ENCODE measurements around the gene HPCAL1. TPM values are rescaled to one million over a fixed set of nuclear protein-coding genes. Genes with fewer than 3 reads are reported as not detected.

HPCAL1 gene
- total RNA-seq, 1 experiment from 2014 or later = 5.0 TPM

DNA sequence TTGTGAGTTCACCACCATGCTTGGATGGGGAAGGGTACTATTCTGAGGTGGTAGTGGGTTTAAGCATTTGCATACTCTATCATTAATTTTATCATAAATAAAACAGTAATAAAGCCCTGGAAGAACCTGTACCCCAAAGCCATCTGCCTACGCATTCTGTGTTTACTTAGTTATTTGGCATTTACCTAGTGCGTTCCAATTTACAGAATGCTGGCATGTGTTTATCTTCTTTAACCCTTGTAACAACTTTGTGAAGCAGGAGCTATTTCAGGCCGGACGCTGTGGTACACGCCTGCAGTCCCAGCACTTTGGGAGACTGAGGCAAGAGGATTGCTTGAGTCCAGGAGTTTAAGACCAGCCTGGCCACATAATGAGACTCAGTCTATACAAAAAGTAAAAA is 163.2 kb downstream of the HPCAL1 start:
- no peaks in the 10 kb centered on the region for H3K4me1 ChIP-seq (ENCODE audit: low read length)
- H3K36me3 ChIP-seq (ENCODE audit: insufficient read depth, low read length) = no peaks in the 10 kb centered on the region
- no peaks in the 10 kb centered on the region for H4K20me1 ChIP-seq (ENCODE audit: insufficient read depth, low read depth, low read length)
- no peak for DNase-seq
- no peaks in the 10 kb centered on the region for H3K27me3 ChIP-seq (ENCODE audit: low read length)
- H3K79me2 ChIP-seq (ENCODE audit: low read length) = no peaks in the 10 kb centered on the region
- no peak overlapping the region for H3K9ac ChIP-seq (ENCODE audit: low read length)
- no peaks in the 10 kb centered on the region for H3K9me2 ChIP-seq (replicated peaks; ENCODE audit: insufficient read depth, low read length)
- no peak overlapping the region for H3K27ac ChIP-seq (ENCODE audit: low read length)
- no peak overlapping the region for H2AFZ ChIP-seq (ENCODE audit: low read length)
- H3K4me3 ChIP-seq (ENCODE audit: low read length) = no peak overlapping the region
- no peaks in the 10 kb centered on the region for H3K9me3 ChIP-seq (ENCODE audit: low read length)
- no peak overlapping the region for H3K4me2 ChIP-seq (ENCODE audit: low read depth, low read length, poor library complexity, severe bottlenecking)

DNA sequence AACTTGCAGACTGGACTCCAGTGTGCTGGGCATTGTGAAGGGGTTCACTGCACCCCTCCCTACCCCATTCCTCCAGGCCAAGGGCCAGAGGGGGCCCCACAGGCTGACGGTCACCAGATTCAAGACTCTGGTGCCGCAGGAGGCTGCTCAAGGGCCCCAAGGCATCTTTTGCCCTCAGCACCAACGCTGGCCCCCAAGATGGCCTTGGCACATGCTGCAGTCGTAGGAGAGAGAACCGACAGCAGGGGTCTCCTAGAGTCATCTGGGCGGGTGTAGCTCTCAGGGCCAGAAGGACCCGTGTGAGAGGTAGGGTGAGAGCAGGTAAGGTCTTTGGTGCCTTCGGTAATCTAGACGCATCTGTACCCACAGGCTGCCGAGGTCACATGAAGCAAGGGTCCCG is 164.1 kb downstream of the HPCAL1 start:
- no peak for DNase-seq
- Histone ChIP-seq H3K4me2 (ENCODE audit: low read depth, low read length, poor library complexity, severe bottlenecking) (no peak overlapping the region), H3K27me3 (ENCODE audit: low read length) (no peaks in the 10 kb centered on the region), H3K9me3 (ENCODE audit: low read length) (no peaks in the 10 kb centered on the region), H3K4me1 (ENCODE audit: low read length) (no peaks in the 10 kb centered on the region), H3K79me2 (ENCODE audit: low read length) (no peaks in the 10 kb centered on the region), H3K9me2 (replicated peaks; ENCODE audit: insufficient read depth, low read length) (no peaks in the 10 kb centered on the region), H3K27ac (ENCODE audit: low read length) (no peak overlapping the region), H3K4me3 (ENCODE audit: low read length) (no peak overlapping the region), H2AFZ (ENCODE audit: low read length) (no peak overlapping the region), H3K9ac (ENCODE audit: low read length) (no peak overlapping the region), H3K36me3 (ENCODE audit: insufficient read depth, low read length) (no peaks in the 10 kb centered on the region), H4K20me1 (ENCODE audit: insufficient read depth, low read depth, low read length) (no peaks in the 10 kb centered on the region)

DNA sequence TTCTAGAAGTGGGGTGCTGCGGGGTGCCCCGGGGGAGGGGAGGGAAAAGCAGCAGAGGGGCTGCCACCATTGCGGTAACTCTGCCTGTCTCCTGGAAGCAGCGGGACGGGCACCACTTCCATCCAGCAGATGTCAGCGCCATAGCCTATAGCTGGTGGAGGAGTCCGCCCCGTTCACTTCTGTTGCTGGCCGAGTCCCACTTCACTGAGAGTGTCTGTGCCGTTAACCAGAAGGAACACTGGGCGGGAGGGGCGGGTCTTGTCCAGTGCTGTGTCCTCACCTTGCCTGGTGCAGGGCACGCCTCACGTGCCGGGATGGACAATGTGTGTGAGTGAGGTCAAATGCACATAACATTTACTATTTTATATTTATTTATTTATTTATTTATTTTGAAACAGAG is 164.7 kb downstream of the HPCAL1 start:
- Histone ChIP-seq H3K27ac (ENCODE audit: low read length) (no peak overlapping the region), H3K4me3 (ENCODE audit: low read length) (no peak overlapping the region), H3K4me2 (ENCODE audit: low read depth, low read length, poor library complexity, severe bottlenecking) (no peak overlapping the region), H3K4me1 (ENCODE audit: low read length) (no peaks in the 10 kb centered on the region), H3K9ac (ENCODE audit: low read length) (no peak overlapping the region), H3K27me3 (ENCODE audit: low read length) (no peaks in the 10 kb centered on the region), H2AFZ (ENCODE audit: low read length) (no peak overlapping the region), H4K20me1 (ENCODE audit: insufficient read depth, low read depth, low read length) (no peaks in the 10 kb centered on the region), H3K9me2 (replicated peaks; ENCODE audit: insufficient read depth, low read length) (no peaks in the 10 kb centered on the region), H3K36me3 (ENCODE audit: insufficient read depth, low read length) (no peaks in the 10 kb centered on the region), H3K9me3 (ENCODE audit: low read length) (no peaks in the 10 kb centered on the region), H3K79me2 (ENCODE audit: low read length) (no peaks in the 10 kb centered on the region)
- no peak for DNase-seq

DNA sequence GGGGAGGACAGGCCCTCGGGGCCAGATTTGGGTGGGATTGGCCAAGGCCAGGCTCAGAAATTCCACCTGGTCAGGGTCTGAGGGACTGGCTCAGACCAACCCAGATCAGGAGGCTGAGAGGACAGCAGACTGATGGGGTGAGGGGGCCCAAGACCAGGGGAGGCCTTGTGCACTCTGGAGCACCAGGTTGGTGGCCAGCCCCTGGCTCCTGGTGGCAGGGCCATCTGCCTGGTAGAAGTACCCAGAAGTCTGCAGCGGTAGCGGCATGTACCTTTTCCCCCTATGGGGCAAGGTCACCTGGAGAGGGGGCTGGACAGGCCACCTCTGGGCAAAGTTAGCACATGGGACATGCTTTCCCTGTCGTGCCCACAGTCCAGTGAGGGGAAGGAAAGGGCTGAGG is 166.6 kb downstream of the HPCAL1 start:
- H3K9me3 ChIP-seq (ENCODE audit: low read length) = no peaks in the 10 kb centered on the region
- DNase-seq = no peak
- no peak overlapping the region for H3K4me3 ChIP-seq (ENCODE audit: low read length)

DNA sequence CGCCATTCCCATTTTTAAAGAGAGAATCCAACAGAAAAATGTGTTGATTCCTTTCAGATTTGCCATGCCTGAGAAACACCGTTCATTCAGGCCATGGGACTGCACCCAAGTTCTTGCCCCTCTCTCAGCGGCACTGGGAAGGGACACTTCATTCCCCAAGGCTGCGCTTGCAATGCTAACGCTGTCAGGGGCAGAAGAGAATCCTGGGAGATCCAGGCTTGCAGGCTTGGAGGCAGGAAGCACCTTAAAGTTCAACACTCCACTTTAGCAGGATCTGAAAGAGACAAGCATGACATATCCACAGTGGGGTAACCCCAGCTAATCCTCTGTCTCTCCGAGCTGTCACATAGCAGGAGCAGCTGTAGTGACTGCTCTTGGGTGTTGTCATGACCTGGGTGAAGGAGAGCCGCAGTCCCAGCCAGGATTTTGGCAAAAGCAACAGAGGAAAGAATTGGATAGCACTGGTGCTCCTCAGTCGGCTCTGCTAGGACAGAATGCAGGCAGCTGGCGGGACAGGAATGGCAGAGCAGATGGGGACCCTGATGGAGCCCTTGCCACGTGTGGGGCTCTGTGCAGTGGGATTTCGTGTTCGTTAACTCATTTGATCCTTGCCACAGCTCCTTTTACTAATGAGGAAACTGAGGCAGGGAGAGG is 167.4 kb downstream of the HPCAL1 start:
- Histone ChIP-seq H3K4me1 (ENCODE audit: low read length) (no peaks in the 10 kb centered on the region), H3K27ac (ENCODE audit: low read length) (no peak overlapping the region), H3K79me2 (ENCODE audit: low read length) (no peaks in the 10 kb centered on the region), H3K4me3 (ENCODE audit: low read length) (no peak overlapping the region), H3K27me3 (ENCODE audit: low read length) (no peaks in the 10 kb centered on the region), H2AFZ (ENCODE audit: low read length) (no peak overlapping the region), H3K9ac (ENCODE audit: low read length) (no peak overlapping the region), H3K9me2 (replicated peaks; ENCODE audit: insufficient read depth, low read length) (no peaks in the 10 kb centered on the region), H3K36me3 (ENCODE audit: insufficient read depth, low read length) (no peaks in the 10 kb centered on the region), H3K4me2 (ENCODE audit: low read depth, low read length, poor library complexity, severe bottlenecking) (no peak overlapping the region), H4K20me1 (ENCODE audit: insufficient read depth, low read depth, low read length) (no peaks in the 10 kb centered on the region), H3K9me3 (ENCODE audit: low read length) (no peaks in the 10 kb centered on the region)
- DNase-seq = no peak

More for the DNA sequence above, 166.6 kb downstream of the HPCAL1 start:
- no peaks in the 10 kb centered on the region for H3K36me3 ChIP-seq (ENCODE audit: insufficient read depth, low read length)
- no peaks in the 10 kb centered on the region for H3K27me3 ChIP-seq (ENCODE audit: low read length)
- no peaks in the 10 kb centered on the region for H3K4me1 ChIP-seq (ENCODE audit: low read length)
- no peak overlapping the region for H3K4me2 ChIP-seq (ENCODE audit: low read depth, low read length, poor library complexity, severe bottlenecking)
- no peaks in the 10 kb centered on the region for H4K20me1 ChIP-seq (ENCODE audit: insufficient read depth, low read depth, low read length)
- no peak overlapping the region for H2AFZ ChIP-seq (ENCODE audit: low read length)
- H3K9me2 ChIP-seq (replicated peaks; ENCODE audit: insufficient read depth, low read length) = no peaks in the 10 kb centered on the region
- no peak overlapping the region for H3K9ac ChIP-seq (ENCODE audit: low read length)
- H3K27ac ChIP-seq (ENCODE audit: low read length) = no peak overlapping the region
- H3K79me2 ChIP-seq (ENCODE audit: low read length) = no peaks in the 10 kb centered on the region

- no peaks in the 10 kb centered on the region for H4K20me1 ChIP-seq (ENCODE audit: insufficient read depth, low read depth, low read length)
- H3K79me2 ChIP-seq (ENCODE audit: low read length) = no peaks in the 10 kb centered on the region
- no peak overlapping the region for H3K27ac ChIP-seq (ENCODE audit: low read length)
- DNase-seq = no peak
- no peak overlapping the region for H3K4me3 ChIP-seq (ENCODE audit: low read length)
- H3K4me2 ChIP-seq (ENCODE audit: low read depth, low read length, poor library complexity, severe bottlenecking) = no peak overlapping the region
- no peaks in the 10 kb centered on the region for H3K4me1 ChIP-seq (ENCODE audit: low read length)
- no peaks in the 10 kb centered on the region for H3K9me2 ChIP-seq (replicated peaks; ENCODE audit: insufficient read depth, low read length)
- no peak overlapping the region for H2AFZ ChIP-seq (ENCODE audit: low read length)
- H3K9ac ChIP-seq (ENCODE audit: low read length) = no peak overlapping the region
- H3K27me3 ChIP-seq (ENCODE audit: low read length) = no peaks in the 10 kb centered on the region
- H3K9me3 ChIP-seq (ENCODE audit: low read length) = no peaks in the 10 kb centered on the region
- H3K36me3 ChIP-seq (ENCODE audit: insufficient read depth, low read length) = no peaks in the 10 kb centered on the region
Measured at GRCh38 chr2:10471046-10471571, 168.4 kb downstream of the HPCAL1 start.

GRCh38 chr2:10471955-10472354 is 169.3 kb downstream of the HPCAL1 start:
- Histone ChIP-seq H3K9me2 (replicated peaks; ENCODE audit: insufficient read depth, low read length) (no peaks in the 10 kb centered on the region), H3K36me3 (ENCODE audit: insufficient read depth, low read length) (no peaks in the 10 kb centered on the region), H4K20me1 (ENCODE audit: insufficient read depth, low read depth, low read length) (no peaks in the 10 kb centered on the region), H3K9ac (ENCODE audit: low read length) (no peak overlapping the region), H3K27ac (ENCODE audit: low read length) (no peak overlapping the region), H2AFZ (ENCODE audit: low read length) (no peak overlapping the region), H3K79me2 (ENCODE audit: low read length) (no peaks in the 10 kb centered on the region), H3K9me3 (ENCODE audit: low read length) (no peaks in the 10 kb centered on the region), H3K4me1 (ENCODE audit: low read length) (no peaks in the 10 kb centered on the region), H3K4me3 (ENCODE audit: low read length) (no peak overlapping the region), H3K27me3 (ENCODE audit: low read length) (no peaks in the 10 kb centered on the region), H3K4me2 (ENCODE audit: low read depth, low read length, poor library complexity, severe bottlenecking) (no peak overlapping the region)
- DNase-seq = no peak

DNA sequence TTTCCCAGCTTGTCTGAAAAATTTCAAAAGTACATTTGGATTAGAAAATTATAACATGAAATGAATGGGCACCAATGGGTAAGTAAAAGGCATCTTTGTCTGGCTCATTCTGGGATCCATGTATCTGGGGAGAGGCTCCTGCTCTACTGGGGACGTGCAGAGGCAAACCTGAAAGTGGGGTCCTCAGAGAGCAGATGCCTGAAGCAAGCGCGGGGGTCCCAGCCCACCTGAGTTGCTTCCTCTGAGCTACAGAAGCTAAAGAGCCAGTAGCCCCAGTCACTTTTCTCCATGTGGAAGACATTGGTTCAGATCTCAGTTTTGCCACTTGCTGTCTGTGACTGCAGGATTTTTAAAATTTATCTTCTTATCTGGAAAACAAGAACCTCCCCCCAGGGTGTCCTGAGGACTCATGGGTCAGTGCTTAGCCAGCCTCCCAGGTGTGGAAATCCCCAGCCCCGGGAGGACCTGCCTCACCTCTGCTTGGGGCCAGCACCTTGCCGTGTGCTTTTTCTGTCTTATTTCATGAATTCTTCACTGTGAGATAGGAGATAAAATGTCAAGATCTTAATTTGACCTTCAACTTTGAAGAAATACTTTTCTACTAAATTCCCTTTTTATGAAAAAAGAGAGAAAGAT is 170.5 kb downstream of the HPCAL1 start:
- Histone ChIP-seq H3K9me2 (replicated peaks; ENCODE audit: insufficient read depth, low read length) (no peaks in the 10 kb centered on the region), H3K4me1 (ENCODE audit: low read length) (no peaks in the 10 kb centered on the region; the same call in 1 of the 2 replicates), H4K20me1 (ENCODE audit: insufficient read depth, low read depth, low read length) (no peaks in the 10 kb centered on the region), H3K79me2 (ENCODE audit: low read length) (no peaks in the 10 kb centered on the region), H2AFZ (ENCODE audit: low read length) (no peak overlapping the region), H3K4me3 (ENCODE audit: low read length) (no peak overlapping the region), H3K9me3 (ENCODE audit: low read length) (no peaks in the 10 kb centered on the region), H3K4me2 (ENCODE audit: low read depth, low read length, poor library complexity, severe bottlenecking) (no peak overlapping the region), H3K27me3 (ENCODE audit: low read length) (no peaks in the 10 kb centered on the region), H3K9ac (ENCODE audit: low read length) (no peak overlapping the region), H3K36me3 (ENCODE audit: insufficient read depth, low read length) (no peaks in the 10 kb centered on the region), H3K27ac (ENCODE audit: low read length) (no peak overlapping the region)
- no peak for DNase-seq
